NCI-H2196 (cell line): ENCODE results near the gene SASH1.
"Not testable (repeated sequence)": the region's sequence is repeated elsewhere in the genome, so short reads cannot be mapped to it uniquely, and the experiment has no call there.

Experiments used
- DNase-seq: peaks from one replicate; lab custom pipeline; 2025; ENCODE audit not compliant: unreplicated experiment; lab: John Stamatoyannopoulos, UW

Gene SASH1

DNA sequence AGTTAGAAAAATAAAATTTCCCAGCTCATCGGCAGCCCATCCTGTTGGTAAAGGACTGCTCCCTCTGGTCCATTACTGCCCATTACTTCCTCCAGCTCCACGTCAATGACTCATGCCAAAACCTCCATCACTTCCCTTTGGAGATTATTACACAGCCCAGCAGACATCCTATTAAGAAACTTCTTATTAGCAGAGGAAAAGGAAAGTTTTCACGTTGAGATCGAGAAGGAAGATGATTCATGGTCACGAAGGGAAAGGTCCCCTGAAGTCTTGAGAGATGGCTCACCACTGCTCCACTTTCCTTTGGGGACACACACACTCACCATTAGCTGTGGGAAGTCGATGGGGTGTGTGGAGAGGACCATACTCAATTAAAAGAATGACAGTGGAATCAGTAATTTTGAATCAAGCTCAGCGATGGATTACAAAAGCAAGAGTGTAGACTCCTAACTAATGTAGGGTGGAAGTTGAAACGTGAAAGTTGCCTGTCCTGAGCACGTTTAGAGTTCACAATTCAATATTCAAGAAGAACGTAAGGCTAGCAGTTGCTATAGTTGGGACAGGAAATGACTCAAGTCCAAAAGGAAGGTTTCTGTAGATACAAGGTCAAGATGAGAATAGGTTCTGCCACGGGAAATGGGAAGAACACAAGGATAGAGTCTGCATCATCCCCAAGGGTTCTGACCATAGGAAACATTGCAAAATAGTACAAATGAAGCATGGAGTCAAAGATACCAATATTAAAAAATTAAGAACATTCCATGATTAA lies 21.6 kb downstream of the SASH1 start:
- no peak for DNase-seq

GRCh38 chr6:148365041-148365440 lies 22.4 kb downstream of the SASH1 start:
- no peak for DNase-seq

GRCh38 chr6:148367411-148368024 lies 24.9 kb downstream of the SASH1 start:
- DNase-seq: no peak

- no peak for DNase-seq
Measured at GRCh38 chr6:148370176-148370575, 27.5 kb downstream of the SASH1 start.

GRCh38 chr6:148374040-148374774 lies 31.6 kb downstream of the SASH1 start:
- DNase-seq: no peak

- DNase-seq: no peak
Measured at GRCh38 chr6:148375401-148375800, 32.8 kb downstream of the SASH1 start.

GRCh38 chr6:148379481-148379880 lies 36.8 kb downstream of the SASH1 start:
- no peak for DNase-seq

- DNase-seq: no peak
Measured at GRCh38 chr6:148379966-148380713, 37.5 kb downstream of the SASH1 start.

GRCh38 chr6:148382051-148382450 lies 39.4 kb downstream of the SASH1 start:
- DNase-seq: not testable (repeated sequence)

DNA sequence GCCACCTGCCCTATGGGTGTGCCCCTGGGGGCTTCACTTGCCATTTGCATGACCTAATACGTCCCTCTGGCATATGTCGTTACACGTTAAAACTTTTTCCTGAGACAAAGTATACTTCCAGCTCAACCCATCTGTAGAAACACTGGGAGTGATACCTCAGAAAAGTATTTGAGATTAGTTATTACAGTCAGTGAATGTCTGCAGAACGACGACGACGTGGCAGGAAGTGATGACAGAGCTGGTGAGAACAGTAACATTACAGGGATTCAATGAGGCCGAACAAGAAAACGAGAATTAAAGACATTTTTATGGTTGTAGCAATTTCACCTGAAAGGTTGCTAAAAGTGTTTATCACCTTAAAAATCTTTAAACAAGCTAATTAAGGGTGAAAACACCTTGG lies 40.2 kb downstream of the SASH1 start:
- DNase-seq: no peak

DNA sequence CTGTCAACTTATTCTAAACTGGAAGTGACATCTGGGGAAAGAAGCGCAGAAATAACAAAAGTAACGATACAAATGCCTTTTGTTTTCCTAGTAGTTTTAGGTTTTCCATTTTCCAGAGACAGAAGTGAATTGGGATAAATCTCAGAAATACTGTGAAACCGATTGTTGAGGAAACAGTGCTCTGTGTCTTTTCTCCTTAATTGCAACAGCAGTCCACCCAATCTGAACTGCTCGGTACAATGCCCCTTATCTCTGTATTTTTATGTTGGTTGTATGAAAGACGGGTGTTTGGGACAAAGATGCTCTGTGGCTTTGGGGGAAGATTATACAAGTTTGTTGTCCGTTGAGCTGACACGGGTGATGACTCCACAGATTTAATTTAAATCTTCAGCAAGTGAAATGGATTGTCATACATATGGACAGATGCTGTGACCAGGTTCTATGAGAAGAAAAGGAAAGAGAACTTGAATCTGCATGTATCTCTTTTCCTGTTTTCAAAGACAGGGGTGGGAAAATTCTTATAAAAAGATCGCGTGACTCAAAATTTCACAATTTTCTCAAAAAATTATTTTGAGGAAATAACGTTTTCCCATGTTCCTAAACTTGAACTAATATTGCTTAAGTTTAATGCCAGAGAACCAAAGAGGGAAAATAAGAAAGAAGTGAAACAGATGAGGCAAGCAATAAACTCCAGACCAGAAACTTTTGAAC lies 41.2 kb downstream of the SASH1 start:
- DNase-seq: no peak

DNA sequence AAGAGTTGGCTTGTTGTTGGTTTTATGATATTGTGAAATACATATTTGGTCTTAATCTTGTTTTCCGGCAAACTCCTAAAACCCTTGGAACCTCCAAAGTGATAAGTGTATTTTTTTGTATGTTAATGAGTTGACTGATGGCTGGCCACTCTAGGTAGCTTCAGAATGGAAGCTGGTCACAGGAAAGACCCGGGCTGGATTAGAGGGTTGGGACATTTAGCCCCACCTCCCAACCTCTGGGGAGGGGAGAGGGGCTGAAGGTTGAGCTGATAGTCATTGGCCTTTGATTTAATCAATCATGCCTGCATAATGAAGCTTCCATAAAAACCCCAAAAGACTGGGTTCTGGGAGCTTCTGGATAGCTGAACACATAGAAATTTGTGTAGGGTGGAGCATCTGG lies 42.7 kb downstream of the SASH1 start:
- no peak for DNase-seq

GRCh38 chr6:148388521-148388920 lies 45.9 kb downstream of the SASH1 start:
- DNase-seq: no peak

GRCh38 chr6:148389086-148389485 lies 46.4 kb downstream of the SASH1 start:
- DNase-seq: no peak

DNA sequence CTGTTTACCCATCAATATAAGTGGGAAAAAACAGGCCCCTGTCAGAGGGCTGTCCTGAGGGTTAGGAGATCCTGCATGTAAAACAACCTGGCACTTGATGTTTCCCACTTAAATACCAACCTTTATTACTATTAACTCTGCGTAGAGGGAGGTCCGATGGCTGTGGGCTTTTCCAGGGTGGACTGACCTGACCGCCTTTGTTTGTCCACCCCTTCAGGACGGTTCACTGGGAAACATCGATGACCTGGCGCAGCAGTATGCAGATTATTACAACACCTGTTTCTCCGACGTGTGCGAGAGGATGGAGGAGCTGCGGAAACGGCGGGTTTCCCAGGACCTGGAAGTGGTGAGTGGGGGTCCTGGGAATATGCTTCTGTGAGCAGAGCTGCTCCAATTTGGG lies 47.3 kb downstream of the SASH1 start:
- DNase-seq: no peak

DNA sequence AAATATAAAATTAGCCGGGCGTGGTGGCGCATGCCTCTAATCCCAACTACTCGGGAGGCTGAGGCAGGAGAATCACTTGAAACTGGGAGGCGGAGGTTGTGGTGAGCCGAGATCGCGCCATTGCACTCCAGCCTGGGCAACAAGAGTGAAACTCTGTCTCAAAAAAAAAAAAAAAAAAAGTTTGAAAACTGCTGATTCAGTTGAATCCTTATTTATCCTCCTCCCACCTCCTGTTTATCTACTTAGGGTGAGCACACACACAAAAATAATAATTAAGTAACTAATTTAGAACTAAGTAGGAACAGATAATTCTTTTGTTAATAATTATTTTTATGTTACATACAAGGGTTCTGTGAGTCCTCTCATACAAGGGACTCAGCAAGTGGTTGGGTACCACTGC lies 49.5 kb downstream of the SASH1 start:
- not testable (repeated sequence) for DNase-seq

- DNase-seq: no peak
Measured at GRCh38 chr6:148392671-148393070, 50.0 kb downstream of the SASH1 start.

DNA sequence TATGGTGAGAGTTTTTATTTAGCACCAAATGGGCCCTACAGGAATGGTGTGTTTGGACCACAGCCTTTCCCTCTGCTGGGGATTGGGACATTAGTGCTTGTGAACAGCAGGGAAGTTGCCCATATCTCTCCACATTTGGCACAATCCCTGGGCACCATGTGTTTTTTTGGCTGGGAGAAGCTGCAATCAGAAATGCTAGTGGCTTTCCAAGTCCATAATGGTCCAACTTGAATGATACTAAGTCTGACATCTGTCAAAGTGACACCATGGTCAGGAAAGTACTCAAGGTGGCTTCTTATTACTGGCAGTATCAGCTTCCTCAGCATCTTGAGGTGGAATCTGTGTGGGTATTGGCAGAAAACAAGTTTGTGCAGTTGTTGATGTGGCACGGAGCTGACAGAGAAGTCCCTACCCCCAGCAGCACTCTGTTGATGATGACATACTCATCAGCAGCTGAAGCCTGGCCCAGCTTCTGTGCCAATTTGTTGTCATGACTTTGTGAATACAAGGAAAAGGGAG lies 53.0 kb downstream of the SASH1 start:
- no peak for DNase-seq

DNA sequence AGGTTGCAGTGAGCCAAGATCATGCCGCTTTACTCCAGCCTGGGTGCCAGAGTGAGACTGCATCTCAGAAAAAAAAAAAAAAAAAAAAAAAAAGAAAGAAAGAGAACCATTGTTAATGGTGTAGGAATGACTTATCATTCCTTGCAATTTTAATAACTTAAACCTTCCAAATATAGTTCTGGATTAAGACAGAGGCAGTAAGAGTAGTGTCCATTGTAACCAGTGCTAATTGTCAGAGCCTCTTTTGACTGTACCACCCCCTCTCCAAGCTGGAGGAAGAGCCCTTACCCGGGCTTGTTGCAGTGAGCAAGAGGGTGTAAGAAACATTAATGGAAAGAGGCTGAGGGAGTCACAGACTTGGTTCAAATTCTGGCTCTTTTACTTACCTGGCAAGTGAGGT lies 53.8 kb downstream of the SASH1 start:
- no peak for DNase-seq

DNA sequence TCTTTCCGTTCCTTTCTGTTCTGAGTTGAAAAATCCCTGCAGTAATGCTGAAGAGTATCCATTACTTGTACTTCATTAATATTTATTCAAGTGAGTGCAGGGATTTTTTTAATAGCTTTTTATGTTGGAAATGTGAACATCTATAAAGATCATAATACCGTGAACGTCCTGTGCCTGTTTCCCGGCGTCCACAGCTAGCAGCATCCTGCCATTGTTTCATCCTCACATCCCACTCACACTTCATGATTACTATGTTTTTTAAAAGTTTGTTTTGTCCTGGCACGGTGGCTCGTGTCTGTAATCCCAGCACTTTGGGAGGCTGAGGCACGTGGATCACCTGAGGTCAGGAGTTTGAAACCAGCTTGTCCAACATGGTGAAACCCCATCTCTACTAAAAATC lies 54.3 kb downstream of the SASH1 start:
- no peak for DNase-seq

DNA sequence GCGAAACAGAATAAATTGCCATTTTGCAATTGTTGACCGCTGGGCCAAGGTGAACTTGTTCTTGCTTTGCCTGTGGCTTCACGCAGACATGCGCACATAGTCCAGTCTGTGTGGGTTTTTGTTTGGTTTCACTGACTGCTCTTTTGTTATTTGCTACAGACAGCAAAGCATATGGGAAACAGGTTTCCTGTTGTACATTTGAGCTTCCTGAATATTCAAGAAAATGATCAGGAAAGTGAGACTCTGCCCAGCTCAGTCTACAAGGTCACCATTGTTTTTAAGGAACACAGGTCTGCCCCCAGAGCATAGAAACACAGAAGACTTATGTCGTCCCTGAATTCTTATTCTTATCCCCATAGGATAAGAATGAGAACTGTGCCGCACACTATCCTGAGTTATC lies 55.6 kb downstream of the SASH1 start:
- DNase-seq: no peak
